GM21381 (cell line): ENCODE data around the gene MGARP.
A peak's percentile ranks its signal among the peaks of the same experiment; 100 is the strongest.
"Not testable (repeated sequence)": the region's sequence is repeated elsewhere in the genome, so short reads cannot be mapped to it uniquely, and the experiment has no call there.

Source experiments
- ATAC-seq: cut with Tn5 transposase; IDR thresholded peaks from one replicate; pipeline ENCODE4 v1.9.1; 2021; ENCODE audit warnings: mild to moderate bottlenecking, moderate library complexity; ENCODE audit not compliant: unreplicated experiment

Gene MGARP

DNA sequence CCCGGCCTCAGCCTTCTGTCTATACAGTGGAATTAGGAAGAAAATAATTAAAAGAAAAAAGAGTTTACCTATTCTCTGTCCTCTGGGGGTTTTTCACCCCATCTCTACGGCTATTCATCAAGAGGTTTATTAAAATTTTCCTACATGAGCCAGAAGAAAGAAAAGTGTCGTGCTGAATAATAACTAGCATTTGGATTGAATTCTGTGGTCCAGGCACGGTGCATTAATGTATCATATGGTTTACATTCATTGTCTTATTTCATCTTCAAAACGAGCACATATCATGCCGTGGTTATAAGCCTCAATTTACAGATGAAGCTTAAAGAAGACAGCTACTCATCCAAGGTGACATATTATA, 15.9 kb upstream of the MGARP start:
- ATAC-seq = no peak

GRCh38 chr4:139295206-139295941, 15.3 kb upstream of the MGARP start:
- ATAC-seq = peak; percentile 92

DNA sequence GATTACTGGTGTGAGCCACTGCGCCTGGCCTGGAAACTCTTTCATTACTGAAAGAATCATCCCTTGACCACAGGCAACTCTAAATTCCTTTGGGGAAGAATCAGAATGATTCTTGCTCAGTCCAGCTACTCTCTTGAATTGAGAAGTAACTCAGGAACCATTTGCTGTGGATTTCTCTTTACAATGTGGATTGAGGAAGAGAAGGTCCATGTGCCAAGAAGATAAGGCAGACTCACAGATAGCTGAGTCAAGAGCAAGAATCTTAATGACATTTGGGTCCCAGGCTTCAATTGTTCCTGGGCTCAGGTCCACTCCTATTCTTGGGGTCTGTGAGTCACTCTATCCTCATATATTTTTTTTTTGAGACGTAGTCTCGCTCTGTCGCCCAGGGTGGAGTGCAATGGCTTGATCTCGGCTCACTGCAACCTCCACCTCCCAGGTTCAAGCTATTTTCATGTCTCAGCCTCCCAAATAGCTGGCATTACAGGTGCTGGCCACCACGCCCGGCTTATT, 6.2 kb upstream of the MGARP start:
- ATAC-seq = no peak

GRCh38 chr4:139282721-139283075, 2.7 kb upstream of the MGARP start:
- no peak for ATAC-seq

DNA sequence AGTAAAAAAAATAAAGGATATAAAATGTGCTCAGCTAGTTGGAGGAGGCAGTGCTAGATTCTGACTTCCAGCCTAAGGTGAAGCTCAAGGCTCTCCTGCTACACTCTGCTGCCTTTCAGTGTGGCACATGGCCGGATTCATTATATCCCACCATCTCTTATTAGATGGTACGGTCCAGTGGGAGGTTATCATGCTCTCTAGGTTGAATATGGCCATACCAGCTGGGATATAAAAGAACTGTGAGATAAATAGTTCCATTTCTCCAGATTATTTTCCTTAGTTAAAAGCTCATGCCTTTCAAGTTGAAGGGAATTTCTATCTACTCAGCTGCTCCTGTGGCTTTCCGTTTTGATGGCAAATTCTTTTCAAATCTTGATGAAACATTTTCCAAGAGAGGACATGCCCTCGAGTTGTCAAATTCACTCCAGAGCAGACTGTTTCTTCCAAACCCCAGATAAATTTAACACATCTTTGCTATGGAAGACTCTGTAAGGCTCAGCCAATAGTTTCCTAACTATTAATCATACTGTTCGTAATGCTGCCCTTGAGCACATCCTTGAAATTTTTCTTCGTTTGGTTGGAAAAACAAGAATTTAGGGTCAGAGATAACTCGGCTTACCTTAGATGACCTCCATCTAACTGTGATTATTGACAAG, 2.2 kb upstream of the MGARP start:
- ATAC-seq = no peak

GRCh38 chr4:139278912-139279759, 889 bp downstream of the MGARP start:
- ATAC-seq = no peak

GRCh38 chr4:139278485-139278884, 1.5 kb downstream of the MGARP start:
- ATAC-seq = no peak

- ATAC-seq = no peak
Observed at GRCh38 chr4:139275281-139275735, 4.7 kb downstream of the MGARP start.

DNA sequence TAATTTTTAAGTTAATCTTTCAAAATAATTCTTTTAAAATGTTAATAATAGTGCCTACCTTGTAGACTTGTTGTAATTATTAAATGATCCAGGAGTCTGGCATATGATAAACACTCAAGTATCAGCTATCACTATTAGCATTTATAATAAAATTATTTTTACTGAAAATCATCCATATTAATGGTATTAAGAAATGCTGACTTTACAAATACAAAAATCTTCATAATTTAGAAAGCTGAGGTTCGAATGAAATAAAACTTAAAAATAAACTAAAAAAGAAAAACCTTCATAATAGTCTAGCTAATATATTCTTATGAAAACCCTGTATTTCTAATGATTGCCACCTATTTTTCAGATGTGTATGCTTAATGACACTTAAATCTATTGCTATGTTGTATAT, 5.2 kb downstream of the MGARP start:
- no peak for ATAC-seq

- no peak for ATAC-seq
Observed at GRCh38 chr4:139273835-139274234, 6.2 kb downstream of the MGARP start.

DNA sequence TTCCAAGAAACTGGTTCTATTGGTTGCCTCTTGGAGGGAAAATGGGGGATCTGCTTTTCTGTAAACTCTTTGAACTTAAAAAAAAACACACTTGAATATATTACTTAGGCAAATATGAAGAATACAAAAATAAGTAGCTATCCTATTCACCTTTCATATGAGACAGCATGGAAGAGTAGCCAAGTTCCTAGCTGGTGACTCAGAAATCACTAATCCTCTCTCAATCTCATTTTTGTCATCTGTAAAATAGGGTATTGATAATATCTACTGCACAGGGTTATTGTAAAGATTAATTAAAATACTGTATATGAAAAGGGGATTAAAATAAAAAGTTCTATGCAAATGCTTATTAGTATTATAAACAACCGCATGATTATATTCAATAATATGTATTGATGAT, 12.7 kb downstream of the MGARP start:
- no peak for ATAC-seq

DNA sequence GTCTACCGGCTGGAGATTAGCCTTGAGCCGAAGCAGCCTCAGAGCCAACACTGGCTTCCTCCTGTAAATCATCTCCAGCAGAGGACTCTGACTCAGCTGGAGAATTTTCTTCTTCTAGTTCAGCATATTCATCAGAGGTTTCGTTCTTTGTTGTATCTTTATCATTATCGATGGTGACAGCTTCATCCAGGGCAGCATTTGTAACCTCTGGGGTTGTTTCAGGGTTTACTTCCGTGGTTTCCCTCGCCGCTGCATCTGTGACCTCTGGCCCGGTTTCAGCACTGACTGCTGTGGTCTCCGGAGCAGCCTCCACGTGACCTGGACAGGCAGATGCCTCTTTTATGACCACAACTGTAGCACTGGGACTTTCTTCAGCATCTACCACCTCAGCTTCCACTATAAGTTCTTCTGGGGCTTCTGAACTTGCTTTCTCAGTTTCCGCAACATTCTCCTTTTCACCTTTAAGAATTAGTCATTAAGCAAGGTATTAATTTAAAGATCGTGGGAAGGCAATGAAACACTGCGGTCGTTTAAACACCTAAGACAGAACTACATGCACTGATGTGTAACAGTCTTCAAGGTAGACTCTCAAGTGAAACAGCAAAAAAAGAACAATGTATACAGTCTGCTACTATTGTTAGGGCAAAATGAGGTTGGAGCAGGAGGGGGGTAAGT, 13.3 kb downstream of the MGARP start:
- peak; percentile 94 for ATAC-seq

- ATAC-seq = peak; percentile 1
Observed at GRCh38 chr4:139266208-139266582, 13.8 kb downstream of the MGARP start.

DNA sequence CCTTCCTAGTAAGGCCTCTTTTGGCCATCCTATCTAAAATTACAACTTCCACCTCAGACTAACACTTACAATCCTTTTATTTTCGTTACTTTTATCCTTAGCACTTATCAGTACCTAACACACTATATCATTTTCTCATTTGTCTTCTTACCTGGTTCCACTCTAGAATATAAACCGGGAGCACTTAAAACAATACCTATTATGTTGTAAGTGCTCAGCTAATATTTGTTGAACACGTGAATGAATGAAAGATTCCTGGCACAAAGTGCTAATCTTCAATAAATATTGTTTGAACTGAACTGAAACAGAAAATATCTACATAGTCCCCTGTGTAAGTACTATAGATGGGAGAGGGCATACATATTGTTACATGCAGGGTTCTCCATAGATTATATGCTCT, 14.4 kb downstream of the MGARP start:
- ATAC-seq = no peak

- no peak for ATAC-seq
Observed at GRCh38 chr4:139256349-139256748, 23.7 kb downstream of the MGARP start.

DNA sequence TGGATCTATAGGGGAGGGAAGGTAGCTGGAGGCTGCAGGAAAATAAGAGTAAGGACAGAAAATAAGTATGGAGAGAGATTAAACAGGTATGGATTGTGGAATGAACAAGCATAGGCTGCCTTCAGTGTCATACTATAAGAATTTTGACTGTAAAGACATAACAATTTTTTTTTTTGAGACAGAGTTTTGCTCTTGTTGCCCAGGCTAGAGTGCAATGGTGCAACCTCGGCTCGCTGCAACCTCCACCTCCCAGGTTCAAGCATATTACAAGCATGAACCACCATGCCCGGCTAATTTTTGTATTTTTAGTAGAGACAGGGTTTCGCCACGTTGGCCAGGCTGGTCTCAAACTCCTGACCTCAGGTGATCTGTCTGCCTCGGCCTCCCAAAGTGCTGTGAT, 24.4 kb downstream of the MGARP start:
- ATAC-seq = not testable (repeated sequence)

DNA sequence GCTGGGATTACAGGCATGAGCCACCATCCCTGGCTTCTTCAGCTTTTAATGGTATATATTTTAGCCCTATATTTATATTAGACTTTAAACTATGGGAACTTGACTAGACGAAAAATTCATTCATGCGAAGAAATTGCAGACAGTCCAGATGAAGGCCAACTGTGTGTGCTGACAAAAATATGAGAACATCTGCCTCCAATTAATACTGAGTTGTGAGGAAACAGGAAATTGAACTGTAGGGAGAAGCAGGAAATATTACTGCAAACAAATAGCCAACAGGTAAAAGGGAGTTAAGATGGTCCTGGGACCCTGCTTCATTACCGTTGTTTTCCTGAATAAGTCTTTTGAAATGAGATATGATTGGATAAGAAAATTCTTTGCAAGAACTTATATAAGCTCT, 26.3 kb downstream of the MGARP start:
- no peak for ATAC-seq

DNA sequence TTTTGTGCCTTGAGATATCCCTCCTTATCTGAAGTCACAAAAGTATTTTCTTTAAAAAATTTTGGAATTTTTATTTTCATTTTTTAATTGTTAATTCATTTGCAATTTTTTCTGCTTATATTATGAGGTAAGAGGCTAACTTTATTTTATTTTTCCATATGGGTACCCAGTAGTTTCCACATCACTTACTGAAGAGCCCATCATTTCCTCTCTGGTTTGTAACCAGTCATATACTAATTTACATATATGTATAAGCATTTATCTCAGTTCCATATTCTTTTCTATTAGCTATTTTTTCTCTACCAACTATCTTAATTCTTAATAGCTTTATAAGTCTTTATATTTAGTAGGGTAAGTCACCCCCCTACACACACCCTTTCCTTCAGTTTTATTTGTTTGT, 27.0 kb downstream of the MGARP start:
- ATAC-seq = no peak

- no peak for ATAC-seq
Observed at GRCh38 chr4:139247700-139248238, 32.3 kb downstream of the MGARP start.

DNA sequence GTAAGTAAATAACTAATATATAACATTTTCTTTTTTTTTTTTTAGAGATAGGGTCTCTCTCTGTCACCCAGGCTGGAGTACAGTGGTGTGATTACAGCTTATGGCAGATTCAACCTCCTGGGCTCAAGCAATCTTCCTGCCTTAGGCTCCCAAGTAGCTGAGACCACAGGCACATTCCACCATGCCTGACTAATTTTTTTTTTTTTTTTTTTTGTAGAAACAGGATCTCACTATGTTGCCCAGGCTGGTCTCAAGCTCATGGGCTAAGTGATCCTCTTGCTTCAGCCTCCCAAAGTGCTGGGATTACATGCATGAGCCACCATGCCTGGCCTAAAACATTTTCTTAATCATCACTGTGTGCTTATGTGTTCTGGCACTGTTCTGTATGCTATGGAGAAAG, 32.8 kb downstream of the MGARP start:
- no peak for ATAC-seq

DNA sequence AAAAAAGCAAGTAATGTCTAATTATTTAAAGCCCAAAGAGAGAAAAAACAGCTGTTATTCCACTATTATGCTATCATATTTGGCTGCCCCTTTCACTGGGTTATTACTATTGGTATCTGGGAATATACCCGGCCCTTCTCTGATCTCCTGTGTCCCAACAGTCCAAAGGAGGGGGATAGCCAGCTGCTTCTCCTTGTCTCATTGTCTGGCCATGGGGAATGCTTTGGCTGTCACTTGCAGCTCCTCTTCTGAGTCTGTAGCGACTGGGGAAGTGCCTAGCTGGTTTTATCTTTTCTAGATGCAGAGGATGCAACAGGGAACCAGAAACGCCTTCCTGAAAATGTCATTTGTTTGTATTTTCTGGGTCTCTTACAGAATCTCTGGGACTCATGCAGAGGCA, 33.9 kb downstream of the MGARP start:
- ATAC-seq = no peak
